NB4 (cell line): Measurements from ENCODE around the gene PIP5K1B.

Source experiments
- POLR2A ChIP-seq: IDR thresholded peaks from 2 replicates; pipeline ENCODE4 v1.6.1; 2011; ENCODE audit warnings: mild to moderate bottlenecking; ENCODE audit not compliant: insufficient read length; ENCODE audit errors: extremely low read depth
- TF ChIP-seq, protein P1 (sequence below): IDR thresholded peaks from one replicate; pipeline ENCODE4 v1.5.1; 2012; ENCODE audit warnings: low read depth, low read length
- TF ChIP-seq, protein P2 (sequence below): IDR thresholded peaks from 2 replicates; pipeline ENCODE4 v1.6.1; 2011; ENCODE audit warnings: low read depth, low read length

DNA sequence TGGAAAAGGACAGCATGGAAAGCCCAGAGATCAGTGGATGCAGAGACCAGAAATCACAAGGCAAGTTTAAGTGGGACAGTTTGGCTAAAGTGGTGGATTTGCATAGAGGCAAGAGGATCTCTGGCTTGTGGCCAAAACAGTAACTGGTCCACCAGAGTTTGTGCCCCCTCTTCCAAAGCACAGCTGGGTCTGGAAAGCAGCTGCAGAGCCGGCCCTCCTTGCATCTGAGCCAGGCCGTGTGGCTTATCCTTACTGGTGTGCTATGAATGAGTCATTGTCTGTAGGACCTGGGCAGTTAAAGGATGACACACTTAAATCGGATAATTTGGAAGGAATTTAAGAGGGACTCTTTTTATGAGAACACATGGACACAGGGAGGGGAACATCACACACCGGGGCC, 146.6 kb downstream of the PIP5K1B start:
- TF ChIP-seq, protein P1, sequence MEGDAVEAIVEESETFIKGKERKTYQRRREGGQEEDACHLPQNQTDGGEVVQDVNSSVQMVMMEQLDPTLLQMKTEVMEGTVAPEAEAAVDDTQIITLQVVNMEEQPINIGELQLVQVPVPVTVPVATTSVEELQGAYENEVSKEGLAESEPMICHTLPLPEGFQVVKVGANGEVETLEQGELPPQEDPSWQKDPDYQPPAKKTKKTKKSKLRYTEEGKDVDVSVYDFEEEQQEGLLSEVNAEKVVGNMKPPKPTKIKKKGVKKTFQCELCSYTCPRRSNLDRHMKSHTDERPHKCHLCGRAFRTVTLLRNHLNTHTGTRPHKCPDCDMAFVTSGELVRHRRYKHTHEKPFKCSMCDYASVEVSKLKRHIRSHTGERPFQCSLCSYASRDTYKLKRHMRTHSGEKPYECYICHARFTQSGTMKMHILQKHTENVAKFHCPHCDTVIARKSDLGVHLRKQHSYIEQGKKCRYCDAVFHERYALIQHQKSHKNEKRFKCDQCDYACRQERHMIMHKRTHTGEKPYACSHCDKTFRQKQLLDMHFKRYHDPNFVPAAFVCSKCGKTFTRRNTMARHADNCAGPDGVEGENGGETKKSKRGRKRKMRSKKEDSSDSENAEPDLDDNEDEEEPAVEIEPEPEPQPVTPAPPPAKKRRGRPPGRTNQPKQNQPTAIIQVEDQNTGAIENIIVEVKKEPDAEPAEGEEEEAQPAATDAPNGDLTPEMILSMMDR: no peak
- TF ChIP-seq POLR2A: no peak
- TF ChIP-seq, protein P2, sequence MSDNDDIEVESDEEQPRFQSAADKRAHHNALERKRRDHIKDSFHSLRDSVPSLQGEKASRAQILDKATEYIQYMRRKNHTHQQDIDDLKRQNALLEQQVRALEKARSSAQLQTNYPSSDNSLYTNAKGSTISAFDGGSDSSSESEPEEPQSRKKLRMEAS: no peak
